HEK293T (cell line): ENCODE data around the gene PRICKLE1.

Experiments
- ARNT ChIP-seq: fragments of 450-650 bp; IDR thresholded peaks from 2 replicates; pipeline ENCODE4 v1.6.1; 2017; ENCODE audit warnings: mild to moderate bottlenecking
- BHLHE40 ChIP-seq: fragments of 450-650 bp; IDR thresholded peaks from 2 replicates; pipeline ENCODE4 v1.6.1; 2016; ENCODE audit warnings: mild to moderate bottlenecking, moderate library complexity, borderline replicate concordance
- CTBP1 ChIP-seq: fragments of 450-650 bp; IDR thresholded peaks from 2 replicates; pipeline ENCODE4 v1.6.1; 2016; ENCODE audit warnings: borderline replicate concordance
- FOXA1 ChIP-seq: fragments of 450-650 bp; IDR thresholded peaks from 2 replicates; pipeline ENCODE4 v1.6.1; 2016; ENCODE audit warnings: mild to moderate bottlenecking
- FOXM1 ChIP-seq: fragments of 450-650 bp; IDR thresholded peaks from 2 replicates; pipeline ENCODE4 v1.6.1; 2017; ENCODE audit warnings: mild to moderate bottlenecking, borderline replicate concordance
- HDGF ChIP-seq: fragments of 450-650 bp; IDR thresholded peaks from 2 replicates; pipeline ENCODE4 v1.6.1; 2017; ENCODE audit warnings: antibody characterized with exemption, borderline replicate concordance
- L3MBTL2 ChIP-seq: fragments of 450-650 bp; conservative IDR thresholded peaks from 2 replicates; pipeline ENCODE4 v1.6.1; 2016; ENCODE audit warnings: mild to moderate bottlenecking
- LEF1 ChIP-seq: fragments of 450-650 bp; IDR thresholded peaks from 2 replicates; pipeline ENCODE4 v1.6.1; 2017; ENCODE audit warnings: mild to moderate bottlenecking, borderline replicate concordance
- NFRKB ChIP-seq: fragments of 450-650 bp; IDR thresholded peaks from 2 replicates; pipeline ENCODE4 v1.6.1; 2016; ENCODE audit warnings: mild to moderate bottlenecking, moderate library complexity
- SP1 ChIP-seq: fragments of 450-650 bp; IDR thresholded peaks from 2 replicates; pipeline ENCODE4 v1.6.1; 2017
- SUZ12 ChIP-seq: fragments of 450-650 bp; IDR thresholded peaks from 2 replicates; pipeline ENCODE4 v1.6.1; 2016; ENCODE audit warnings: mild to moderate bottlenecking
- ZNF384 ChIP-seq: fragments of 450-650 bp; IDR thresholded peaks from 2 replicates; pipeline ENCODE4 v1.6.1; 2016

GRCh38 chr12:42550800-42551199, 38.7 kb downstream of the PRICKLE1 start:
- TF ChIP-seq SUZ12, result no peak
- TF ChIP-seq FOXM1, result no peak
- TF ChIP-seq HDGF, result no peak
- TF ChIP-seq BHLHE40, result no peak
- no peak for TF ChIP-seq ARNT
- no peak for TF ChIP-seq L3MBTL2
- no peak for TF ChIP-seq LEF1
- TF ChIP-seq SP1, result no peak
- TF ChIP-seq ZNF384, result no peak
- TF ChIP-seq NFRKB, result no peak
- TF ChIP-seq CTBP1, result no peak
- no peak for TF ChIP-seq FOXA1
